Measurements from ENCODE around the gene ANKDD1A.

DNA sequence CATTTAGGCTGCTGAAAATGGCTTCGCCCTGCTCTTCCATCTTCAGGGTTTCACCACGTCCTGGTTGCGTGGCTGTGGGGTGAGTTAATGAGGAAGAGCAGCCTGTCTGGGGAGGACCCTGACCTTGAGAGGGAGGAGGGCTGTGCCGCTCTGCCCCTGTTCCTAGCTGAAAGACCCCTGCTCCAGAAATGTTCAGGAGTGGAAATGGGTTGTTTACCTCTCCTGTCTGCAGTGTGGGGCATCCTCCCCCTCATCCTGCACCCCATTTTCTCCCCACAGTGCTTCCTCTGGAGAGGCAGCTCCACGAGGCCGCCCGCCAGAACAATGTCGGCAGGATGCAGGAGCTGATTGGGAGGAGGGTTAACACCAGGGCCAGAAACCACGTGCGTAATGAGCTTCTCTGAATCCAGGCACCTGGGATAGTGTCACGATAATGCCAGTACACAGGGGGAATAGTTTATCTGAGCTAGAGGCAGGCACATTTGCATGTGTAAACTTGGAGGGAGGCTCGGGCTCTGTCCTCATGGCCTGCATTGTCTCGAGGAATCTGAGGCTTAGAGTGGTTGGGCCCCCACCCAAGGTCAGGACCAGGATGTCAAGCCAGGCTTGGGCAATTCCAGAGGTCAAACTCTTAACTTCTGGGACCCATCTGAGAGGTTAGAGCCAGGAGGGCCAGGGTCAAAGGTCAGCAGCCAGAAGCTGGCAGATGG is 4.0 kb downstream of the ANKDD1A start:
- TF ChIP-seq, protein P1, sequence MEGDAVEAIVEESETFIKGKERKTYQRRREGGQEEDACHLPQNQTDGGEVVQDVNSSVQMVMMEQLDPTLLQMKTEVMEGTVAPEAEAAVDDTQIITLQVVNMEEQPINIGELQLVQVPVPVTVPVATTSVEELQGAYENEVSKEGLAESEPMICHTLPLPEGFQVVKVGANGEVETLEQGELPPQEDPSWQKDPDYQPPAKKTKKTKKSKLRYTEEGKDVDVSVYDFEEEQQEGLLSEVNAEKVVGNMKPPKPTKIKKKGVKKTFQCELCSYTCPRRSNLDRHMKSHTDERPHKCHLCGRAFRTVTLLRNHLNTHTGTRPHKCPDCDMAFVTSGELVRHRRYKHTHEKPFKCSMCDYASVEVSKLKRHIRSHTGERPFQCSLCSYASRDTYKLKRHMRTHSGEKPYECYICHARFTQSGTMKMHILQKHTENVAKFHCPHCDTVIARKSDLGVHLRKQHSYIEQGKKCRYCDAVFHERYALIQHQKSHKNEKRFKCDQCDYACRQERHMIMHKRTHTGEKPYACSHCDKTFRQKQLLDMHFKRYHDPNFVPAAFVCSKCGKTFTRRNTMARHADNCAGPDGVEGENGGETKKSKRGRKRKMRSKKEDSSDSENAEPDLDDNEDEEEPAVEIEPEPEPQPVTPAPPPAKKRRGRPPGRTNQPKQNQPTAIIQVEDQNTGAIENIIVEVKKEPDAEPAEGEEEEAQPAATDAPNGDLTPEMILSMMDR (conservative IDR thresholded peaks at IDR 0.05) = no peak
- TF ChIP-seq ZFX (IDR thresholded peaks at IDR 0.05) = no peak

Data from C4-2B (cell line).